Measurements from ENCODE around the gene FAM153A.
"Not testable (repeated sequence)": the region's sequence is repeated elsewhere in the genome, so short reads cannot be mapped to it uniquely, and the experiment has no call there.

GRCh38 chr5:177760954-177761353 lies 21.7 kb downstream of the FAM153A start:
- TF ChIP-seq SUZ12 (IDR thresholded peaks at IDR 0.05; ENCODE audit: low read length); POLR2A (IDR thresholded peaks at IDR 0.05; ENCODE audit: control extremely low read depth in 1 of 2, low read depth in 2 of 2, low read length in 2 of 2); JUN (IDR thresholded peaks at IDR 0.05; ENCODE audit: low read depth, low read length); BACH1 (IDR thresholded peaks at IDR 0.05; ENCODE audit: low read length); MAFK (IDR thresholded peaks at IDR 0.05; ENCODE audit: low read depth, low read length); BCL11A (IDR thresholded peaks at IDR 0.05; ENCODE audit: low read depth in 2 of 2, low read length in 2 of 2); ATF3 (IDR thresholded peaks at IDR 0.05; ENCODE audit: insufficient read depth, low read depth, low read length); CTCF (IDR thresholded peaks at IDR 0.05; ENCODE audit: control extremely low read depth in 1 of 3, insufficient read depth in 1 of 3, low read depth in 1 of 3, low read length in 3 of 3); EGR1 (IDR thresholded peaks at IDR 0.05; ENCODE audit: borderline replicate concordance, low read depth, low read length); NANOG (IDR thresholded peaks at IDR 0.05; ENCODE audit: insufficient read depth, low read depth, low read length, poor library complexity, severe bottlenecking); EZH2 (IDR thresholded peaks at IDR 0.05; ENCODE audit: low read depth, low read length, severe bottlenecking); SP2 (IDR thresholded peaks at IDR 0.05; ENCODE audit: low read length): not testable (repeated sequence)
